Loucy (cell line): Measurements from ENCODE around the gene BANP.
"Not testable (repeated sequence)": the region's sequence is repeated elsewhere in the genome, so short reads cannot be mapped to it uniquely, and the experiment has no call there.

ENCODE experiments used
- CTCF ChIP-seq: fragments of 200-600 bp; sonication (generic); conservative IDR thresholded peaks from 2 replicates; pipeline ENCODE4 v1.5.1; 2014; ENCODE audit warnings: mild to moderate bottlenecking, antibody characterized with exemption, low read length
- EZH2phosphoT487 ChIP-seq: fragments of 200-600 bp; IDR thresholded peaks from 2 replicates; pipeline ENCODE4 v1.6.1; 2018; ENCODE audit warnings: antibody characterized with exemption, mild to moderate bottlenecking, moderate library complexity, borderline replicate concordance

- not testable (repeated sequence) for TF ChIP-seq EZH2phosphoT487, CTCF
These were observed 73.9 kb downstream of the BANP start for GRCh38 chr16:88025086-88025492.
